Measurements from ENCODE around the gene ITGA8.
"Not testable (repeated sequence)": the region's sequence is repeated elsewhere in the genome, so short reads cannot be mapped to it uniquely, and the experiment has no call there.

ITGA8 gene

DNA sequence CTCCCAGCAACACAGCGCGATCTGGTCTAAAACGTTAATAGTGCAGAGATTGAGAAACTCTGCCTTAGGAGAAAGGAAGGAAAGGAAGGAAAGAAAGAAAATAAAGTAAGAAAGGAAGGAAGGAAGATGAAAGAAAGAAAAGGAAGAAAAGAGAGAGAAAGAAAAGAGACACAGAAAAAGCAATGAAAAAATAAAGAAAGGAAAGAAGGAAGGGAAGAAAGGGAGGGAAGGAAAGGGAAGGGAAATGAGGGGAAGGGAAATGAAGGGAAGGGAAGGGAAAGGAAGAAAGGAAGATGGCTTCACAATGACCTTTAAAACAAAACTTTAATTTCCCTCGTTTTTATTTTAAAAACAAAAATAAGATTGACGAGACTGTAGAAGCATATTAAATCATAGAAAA is 173.1 kb downstream of the ITGA8 start:
- peaks cover 10% of the 10 kb centered on the region for H3K27me3 Mint-ChIP-seq
- H3K4me3 Mint-ChIP-seq: no peak overlapping the region
- no peak overlapping the region for H3K27ac Mint-ChIP-seq
- H3K9me3 Mint-ChIP-seq: peaks cover 10% of the 10 kb centered on the region
- no peaks in the 10 kb centered on the region for H3K36me3 Mint-ChIP-seq (ENCODE audit: low read depth)
- H3K4me1 Mint-ChIP-seq (ENCODE audit: low read depth): no peaks in the 10 kb centered on the region

DNA sequence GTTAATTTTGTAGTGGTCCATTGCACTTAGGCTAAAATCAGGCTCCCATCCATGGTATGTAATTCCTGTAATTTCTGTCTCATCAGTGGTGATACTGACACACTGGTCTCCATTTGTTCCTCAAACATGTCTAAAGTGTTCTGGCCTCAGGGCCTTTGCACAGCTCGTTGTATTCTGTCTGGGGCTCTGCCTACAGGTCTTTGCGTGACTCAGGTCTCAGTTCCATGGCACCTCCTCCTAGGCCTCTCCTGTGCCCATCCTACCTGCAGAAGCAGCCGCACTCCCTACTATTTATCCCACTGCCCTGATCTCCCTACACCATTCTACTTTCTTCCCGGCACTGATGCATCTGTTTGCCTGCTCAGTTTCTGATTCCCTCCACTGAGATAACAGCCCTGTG is 173.8 kb downstream of the ITGA8 start:
- Mint-ChIP-seq H3K36me3 (ENCODE audit: low read depth) (no peaks in the 10 kb centered on the region), H3K27me3 (peaks cover 8% of the 10 kb centered on the region), H3K4me1 (ENCODE audit: low read depth) (no peaks in the 10 kb centered on the region), H3K27ac (no peak overlapping the region), H3K4me3 (no peak overlapping the region), H3K9me3 (peaks cover 10% of the 10 kb centered on the region)

DNA sequence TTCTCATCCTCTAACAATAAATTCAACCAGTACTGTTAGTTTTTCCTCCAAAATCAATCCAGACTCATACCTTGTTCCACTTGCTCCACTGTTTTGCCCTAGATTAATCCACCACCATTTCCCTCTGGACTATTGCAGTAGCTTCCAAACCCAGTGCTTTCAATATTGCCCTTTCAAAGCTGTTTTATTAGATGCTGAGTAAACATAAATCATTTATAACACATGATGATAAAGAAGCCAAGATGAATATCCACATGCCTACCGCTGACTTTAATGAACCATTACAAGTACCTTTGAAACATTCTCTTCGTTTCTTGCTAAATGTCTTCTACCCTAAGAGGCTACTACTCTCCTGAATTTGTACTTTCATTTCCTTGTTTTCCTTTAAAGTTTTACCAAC is 174.5 kb downstream of the ITGA8 start:
- Mint-ChIP-seq H3K4me3 (no peak overlapping the region), H3K27ac (no peak overlapping the region), H3K36me3 (ENCODE audit: low read depth) (no peaks in the 10 kb centered on the region), H3K27me3 (peaks cover 7% of the 10 kb centered on the region), H3K9me3 (peaks cover 10% of the 10 kb centered on the region), H3K4me1 (ENCODE audit: low read depth) (no peaks in the 10 kb centered on the region)

DNA sequence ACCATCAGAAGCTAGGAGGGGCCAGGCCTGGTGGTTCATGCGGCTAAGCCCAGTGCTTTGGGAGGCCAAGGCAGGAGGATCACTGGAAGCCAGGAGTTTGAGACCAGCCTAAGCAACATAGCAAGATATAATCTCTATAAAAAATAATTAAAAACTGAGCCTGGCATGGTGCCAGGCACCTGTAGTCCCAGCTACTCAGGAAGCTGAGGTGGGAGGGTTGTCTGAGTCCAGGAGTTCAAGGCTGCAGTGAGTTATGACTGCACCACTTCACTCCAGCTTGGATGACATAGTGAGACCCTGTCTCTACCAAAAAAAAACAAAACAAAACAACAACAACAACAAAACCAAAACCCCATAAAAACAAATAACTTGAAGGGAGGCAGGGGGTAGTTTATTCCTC is 175.7 kb downstream of the ITGA8 start:
- Mint-ChIP-seq H3K27ac (no peak overlapping the region), H3K4me3 (no peak overlapping the region), H3K36me3 (ENCODE audit: low read depth) (no peaks in the 10 kb centered on the region), H3K27me3 (peaks cover 7% of the 10 kb centered on the region), H3K4me1 (ENCODE audit: low read depth) (no peaks in the 10 kb centered on the region), H3K9me3 (peaks cover 10% of the 10 kb centered on the region)

DNA sequence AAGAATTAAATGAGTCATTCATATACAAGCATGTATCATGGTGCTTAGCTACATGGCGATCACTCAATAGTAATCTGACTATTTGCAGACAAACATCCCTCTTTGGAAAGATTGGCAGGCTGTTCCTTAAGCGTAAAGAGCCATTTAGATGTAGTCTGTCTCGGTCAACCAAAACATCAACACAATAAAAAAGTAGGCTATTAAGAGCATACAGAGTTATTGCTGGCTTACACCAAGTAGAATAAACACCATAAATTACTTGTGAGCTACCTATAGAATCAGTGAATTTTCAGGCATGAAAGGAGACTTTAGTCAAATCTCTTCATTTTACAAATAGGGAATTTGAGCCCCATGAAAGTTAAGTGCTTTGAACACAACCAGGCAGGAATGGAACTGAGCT is 176.9 kb downstream of the ITGA8 start:
- Mint-ChIP-seq H3K36me3 (ENCODE audit: low read depth) (no peaks in the 10 kb centered on the region), H3K27me3 (peaks cover 7% of the 10 kb centered on the region), H3K4me1 (ENCODE audit: low read depth) (no peaks in the 10 kb centered on the region), H3K27ac (no peak overlapping the region), H3K9me3 (peaks cover 10% of the 10 kb centered on the region), H3K4me3 (no peak overlapping the region)

DNA sequence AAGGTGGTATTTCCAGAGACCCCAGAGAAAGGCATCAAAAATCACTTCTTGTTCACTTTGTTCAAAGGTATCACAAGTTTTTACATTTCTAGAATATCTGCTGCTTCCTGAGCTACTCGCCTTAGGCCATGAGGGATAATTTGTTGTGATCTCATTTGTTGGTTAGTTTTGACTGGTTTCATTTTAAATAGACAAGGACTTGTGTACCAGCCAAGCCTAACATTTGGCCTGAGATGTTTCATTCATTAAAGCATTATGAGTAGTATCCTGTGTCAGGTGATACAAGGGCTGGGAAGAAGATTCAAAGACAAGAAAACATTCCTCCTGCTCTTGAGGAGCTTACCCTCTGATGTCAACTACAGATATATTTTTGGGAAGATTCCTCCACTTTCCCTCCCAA is 178.3 kb downstream of the ITGA8 start:
- no peak overlapping the region for H3K4me3 Mint-ChIP-seq
- no peak overlapping the region for H3K27ac Mint-ChIP-seq
- peaks cover 9% of the 10 kb centered on the region for H3K9me3 Mint-ChIP-seq
- H3K36me3 Mint-ChIP-seq (ENCODE audit: low read depth): no peaks in the 10 kb centered on the region
- H3K4me1 Mint-ChIP-seq (ENCODE audit: low read depth): no peaks in the 10 kb centered on the region
- H3K27me3 Mint-ChIP-seq: peaks cover 5% of the 10 kb centered on the region

DNA sequence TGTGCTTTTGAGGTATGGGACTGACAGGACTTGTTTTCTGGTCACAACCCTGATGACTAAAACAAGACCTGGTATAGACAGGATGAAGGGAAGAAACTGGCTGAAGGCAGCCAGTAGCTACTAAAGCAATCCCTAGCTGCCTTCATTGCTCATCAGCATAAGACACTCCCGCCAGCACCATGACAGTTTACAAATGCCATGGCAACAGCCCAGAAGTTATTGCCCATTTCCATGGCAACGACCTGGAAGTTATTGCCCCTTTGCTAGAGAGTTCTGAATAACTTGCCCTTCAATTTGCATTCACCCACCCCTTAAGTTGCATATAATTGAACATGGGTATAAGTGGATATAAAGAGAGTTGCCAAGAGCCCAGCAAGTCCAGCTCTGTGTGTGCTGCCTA is 179.0 kb downstream of the ITGA8 start:
- H3K9me3 Mint-ChIP-seq: peaks cover 4% of the 10 kb centered on the region

DNA sequence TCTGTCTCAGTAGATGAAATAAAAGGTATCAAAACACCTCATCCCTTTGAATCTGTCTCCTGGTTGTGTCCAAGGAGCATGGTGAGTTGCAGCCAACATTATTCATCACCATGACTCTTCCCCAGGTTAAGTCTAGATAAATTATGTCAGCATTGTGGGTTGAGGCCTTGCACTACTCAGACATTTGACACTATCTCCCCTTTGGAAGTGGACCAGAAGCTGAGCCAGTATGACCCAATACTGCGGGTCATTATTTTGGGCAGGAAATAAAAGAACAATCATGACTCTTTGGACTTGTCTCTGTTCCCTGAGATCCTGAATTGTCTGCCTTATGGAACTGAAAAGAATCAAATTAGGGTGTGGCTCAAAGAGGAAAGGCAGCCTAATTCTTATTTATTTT is 180.5 kb downstream of the ITGA8 start:
- Mint-ChIP-seq H3K27me3 (no peaks in the 10 kb centered on the region), H3K27ac (no peak overlapping the region), H3K36me3 (ENCODE audit: low read depth) (no peaks in the 10 kb centered on the region), H3K4me3 (no peak overlapping the region), H3K9me3 (peaks cover 4% of the 10 kb centered on the region), H3K4me1 (ENCODE audit: low read depth) (no peaks in the 10 kb centered on the region)

More for the DNA sequence above, 179.0 kb downstream of the ITGA8 start:
- Mint-ChIP-seq H3K4me1 (ENCODE audit: low read depth) (no peaks in the 10 kb centered on the region), H3K4me3 (no peak overlapping the region), H3K27ac (no peak overlapping the region), H3K27me3 (no peaks in the 10 kb centered on the region), H3K36me3 (ENCODE audit: low read depth) (no peaks in the 10 kb centered on the region)

DNA sequence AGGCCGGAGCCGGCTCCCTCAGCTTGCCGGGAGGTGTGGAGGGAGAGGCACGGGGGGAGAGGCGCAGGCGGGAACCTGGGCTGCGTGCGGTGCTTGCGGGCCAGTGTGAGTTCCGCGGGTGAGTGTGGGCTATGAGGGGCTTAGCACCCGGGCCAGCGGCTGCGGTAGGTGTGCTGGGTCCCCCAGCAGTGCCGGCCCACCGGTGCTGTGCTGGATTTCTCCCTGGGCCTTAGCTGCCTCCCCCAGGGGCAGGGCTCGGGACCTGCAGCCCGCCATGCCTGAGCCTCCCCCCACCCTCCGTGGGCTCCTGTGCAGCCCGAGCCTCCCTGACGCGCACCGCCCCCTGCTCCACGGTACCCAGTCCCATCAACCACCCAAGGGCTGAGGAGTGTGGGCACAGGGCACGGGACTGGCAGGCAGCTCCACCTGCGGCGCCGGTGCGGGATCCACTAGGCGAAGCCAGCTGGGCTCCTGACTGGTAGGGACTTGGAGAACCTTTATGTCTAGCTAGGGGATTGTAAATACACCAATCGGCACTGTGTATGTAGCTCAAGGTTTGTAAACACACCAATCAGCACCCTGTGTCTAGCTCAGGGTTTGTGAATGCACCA is 184.7 kb downstream of the ITGA8 start:
- H3K9me3 Mint-ChIP-seq; H3K36me3 Mint-ChIP-seq (ENCODE audit: low read depth); H3K27ac Mint-ChIP-seq; H3K4me3 Mint-ChIP-seq; H3K4me1 Mint-ChIP-seq (ENCODE audit: low read depth); H3K27me3 Mint-ChIP-seq: not testable (repeated sequence)

DNA sequence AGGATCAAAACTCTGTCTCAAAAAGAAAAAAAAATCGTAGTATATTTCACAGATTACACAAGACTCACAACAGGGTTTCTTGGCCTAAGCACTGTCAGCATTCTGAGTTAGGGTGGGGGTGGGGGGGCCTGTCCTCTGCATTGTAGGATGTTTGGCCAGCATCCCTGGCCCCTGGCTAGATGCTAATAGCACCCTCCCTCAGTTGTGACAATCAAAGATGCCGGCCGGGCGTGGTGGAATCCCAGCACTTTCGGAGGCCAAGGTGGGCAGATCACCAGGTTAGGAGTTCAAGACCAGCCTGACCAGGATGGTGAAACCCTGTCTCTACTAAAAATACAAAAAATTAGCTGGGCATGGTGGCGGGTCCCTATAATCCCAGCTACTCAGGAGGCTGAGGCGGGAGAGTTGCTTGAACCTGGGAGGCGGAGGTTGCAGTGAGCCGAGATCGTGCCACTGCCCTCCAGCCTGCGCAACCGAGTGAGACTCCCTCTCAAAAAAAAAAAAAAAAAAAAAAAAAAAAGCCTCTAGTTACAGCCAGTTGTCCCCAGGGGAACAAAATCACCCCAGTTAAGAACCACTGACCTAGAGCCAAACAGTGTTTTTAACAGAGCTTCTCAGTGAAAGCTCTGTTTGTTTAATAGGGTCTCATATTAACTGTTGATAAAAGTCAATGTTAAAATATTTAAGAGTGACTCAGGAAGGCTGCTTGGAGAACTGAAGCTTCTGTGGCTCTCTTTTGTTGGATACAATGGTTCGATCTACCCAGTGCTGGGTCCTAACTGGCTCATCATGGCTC is 187.6 kb downstream of the ITGA8 start:
- no peak overlapping the region for H3K27ac Mint-ChIP-seq
- no peaks in the 10 kb centered on the region for H3K27me3 Mint-ChIP-seq
- H3K36me3 Mint-ChIP-seq (ENCODE audit: low read depth): no peaks in the 10 kb centered on the region
- no peak overlapping the region for H3K4me3 Mint-ChIP-seq
- no peaks in the 10 kb centered on the region for H3K9me3 Mint-ChIP-seq
- H3K4me1 Mint-ChIP-seq (ENCODE audit: low read depth): no peaks in the 10 kb centered on the region

DNA sequence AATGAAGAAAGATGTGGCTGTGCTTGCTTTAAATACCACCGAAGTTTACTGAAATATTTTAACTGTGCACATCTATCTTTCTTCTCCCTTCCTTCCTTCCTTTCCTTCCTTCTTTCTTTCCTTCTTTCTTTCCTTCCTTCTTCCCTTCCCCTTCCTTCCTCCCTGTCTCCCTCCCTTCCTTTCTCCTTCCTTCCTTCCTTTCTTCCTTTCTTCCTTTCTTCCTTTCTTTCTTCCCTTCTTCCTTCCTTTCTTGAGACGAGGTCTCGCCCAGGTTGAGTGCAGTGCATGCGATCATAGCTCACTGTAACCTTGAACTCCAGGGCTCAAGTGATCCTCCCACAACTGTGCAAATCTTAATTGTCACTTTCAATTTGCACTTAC is 190.9 kb downstream of the ITGA8 start:
- no peaks in the 10 kb centered on the region for H3K27me3 Mint-ChIP-seq
- no peaks in the 10 kb centered on the region for H3K36me3 Mint-ChIP-seq (ENCODE audit: low read depth)
- no peaks in the 10 kb centered on the region for H3K9me3 Mint-ChIP-seq
- no peak overlapping the region for H3K27ac Mint-ChIP-seq
- no peaks in the 10 kb centered on the region for H3K4me1 Mint-ChIP-seq (ENCODE audit: low read depth)
- H3K4me3 Mint-ChIP-seq: no peak overlapping the region

DNA sequence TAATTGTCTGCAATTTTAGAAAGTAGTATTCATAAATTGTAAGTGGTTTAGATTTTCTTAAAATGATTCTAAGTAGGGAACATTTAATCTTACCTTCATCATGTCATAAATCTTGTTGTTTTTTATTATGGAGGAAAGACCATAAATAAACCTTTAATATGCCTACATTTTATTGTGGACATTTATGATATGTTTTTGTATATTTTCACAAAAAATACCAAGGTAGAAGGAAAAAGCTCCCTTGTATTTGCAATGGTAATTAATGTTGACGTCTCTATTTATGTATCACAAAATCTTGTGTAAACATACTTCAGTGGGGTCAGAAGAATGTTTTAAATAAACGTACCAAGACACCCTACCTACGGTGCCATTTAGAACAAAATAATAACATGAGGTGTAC is 193.0 kb downstream of the ITGA8 start:
- H3K4me3 Mint-ChIP-seq: no peak overlapping the region
- no peaks in the 10 kb centered on the region for H3K9me3 Mint-ChIP-seq
- no peak overlapping the region for H3K27ac Mint-ChIP-seq
- no peaks in the 10 kb centered on the region for H3K36me3 Mint-ChIP-seq (ENCODE audit: low read depth)
- no peaks in the 10 kb centered on the region for H3K4me1 Mint-ChIP-seq (ENCODE audit: low read depth)
- H3K27me3 Mint-ChIP-seq: no peaks in the 10 kb centered on the region

DNA sequence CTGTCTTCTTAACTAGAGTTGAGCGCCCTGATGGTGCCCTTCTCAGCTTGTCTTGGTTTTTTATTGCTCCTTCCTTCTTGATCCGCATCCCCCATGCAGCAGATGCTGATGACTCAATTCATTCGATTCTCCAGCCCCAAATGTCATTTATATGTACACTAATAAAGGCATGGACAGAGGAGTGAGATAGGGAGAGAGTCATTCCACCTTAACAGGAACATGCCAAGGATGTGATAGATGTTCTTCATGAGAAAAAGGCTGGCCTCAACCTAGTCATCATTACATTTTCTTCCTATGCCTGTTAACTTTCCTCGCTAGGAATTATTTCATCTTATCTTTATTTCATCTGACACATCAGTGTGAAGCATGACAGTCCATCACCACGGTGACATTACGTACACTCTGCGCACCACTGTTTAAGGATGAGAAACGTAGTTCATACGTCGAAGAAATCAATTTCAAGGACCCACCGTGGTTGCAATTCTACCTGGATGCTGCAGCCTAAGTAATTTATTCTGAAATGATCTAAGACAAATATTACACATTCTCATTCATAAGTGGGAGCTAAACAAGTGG is 198.3 kb downstream of the ITGA8 start:
- Mint-ChIP-seq H3K9me3 (no peaks in the 10 kb centered on the region), H3K27ac (no peak overlapping the region), H3K4me1 (ENCODE audit: low read depth) (no peaks in the 10 kb centered on the region), H3K36me3 (ENCODE audit: low read depth) (no peaks in the 10 kb centered on the region), H3K4me3 (no peak overlapping the region), H3K27me3 (peaks cover 5% of the 10 kb centered on the region)

DNA sequence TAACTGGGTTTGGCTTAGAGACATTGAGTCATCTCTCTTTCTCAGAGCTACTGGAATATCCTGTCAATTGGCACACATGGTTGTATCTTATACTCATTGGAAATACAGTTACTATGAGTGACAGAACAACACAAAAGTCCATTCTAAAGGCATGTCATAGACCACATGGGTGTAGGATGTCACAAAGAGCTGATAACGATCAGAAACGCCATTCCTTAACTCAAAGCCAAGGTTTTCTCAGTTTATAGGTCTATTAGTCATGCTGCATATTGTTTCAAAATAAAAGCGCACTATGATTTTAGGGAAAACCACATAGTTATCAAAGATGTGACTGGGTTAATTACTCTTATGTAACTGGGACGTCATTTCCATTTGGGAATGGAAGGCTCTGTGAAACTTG is 201.5 kb downstream of the ITGA8 start:
- Mint-ChIP-seq H3K4me1 (ENCODE audit: low read depth) (no peaks in the 10 kb centered on the region), H3K27me3 (peaks cover 8% of the 10 kb centered on the region), H3K4me3 (no peak overlapping the region), H3K36me3 (ENCODE audit: low read depth) (no peaks in the 10 kb centered on the region), H3K27ac (no peak overlapping the region), H3K9me3 (no peaks in the 10 kb centered on the region)

DNA sequence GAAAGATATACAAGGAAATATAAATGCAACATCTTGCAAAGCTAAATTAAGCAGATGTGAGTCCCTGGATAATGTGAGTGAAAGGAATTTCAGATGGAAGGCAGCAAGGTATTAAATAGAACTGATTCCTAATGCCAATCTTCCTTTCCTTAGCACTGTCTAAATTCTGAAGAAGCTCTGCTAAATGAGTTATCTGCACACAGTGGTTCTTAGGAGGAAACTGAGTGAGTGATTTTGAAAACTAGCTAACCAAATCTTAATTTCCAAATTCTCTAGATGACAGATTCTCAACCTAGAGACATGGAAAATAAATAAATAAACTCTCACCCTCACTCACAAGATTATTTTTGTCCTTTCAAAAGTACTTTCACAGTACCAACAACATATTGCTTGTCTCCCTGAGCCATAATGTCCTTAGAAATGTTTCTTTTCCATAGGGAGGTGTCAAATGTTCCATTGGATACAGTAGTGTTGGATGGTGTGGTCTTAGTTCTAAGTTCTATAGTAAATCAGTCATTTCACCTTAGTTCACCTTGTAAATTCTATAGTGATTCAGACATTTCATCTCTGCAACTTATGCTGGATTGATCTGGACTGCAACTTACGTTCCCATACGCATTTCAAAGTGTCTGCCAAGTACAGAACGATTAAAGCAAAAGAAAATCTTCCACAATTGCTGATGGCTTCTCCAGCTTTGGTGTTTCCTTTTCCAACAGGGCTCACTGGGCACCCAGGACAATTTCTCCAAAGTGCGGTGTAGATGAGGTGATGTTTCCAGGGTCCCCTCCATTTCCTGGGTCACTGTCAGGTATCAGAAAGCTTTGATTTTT is 203.3 kb downstream of the ITGA8 start:
- Mint-ChIP-seq H3K4me3 (no peak overlapping the region), H3K27ac (no peak overlapping the region), H3K4me1 (ENCODE audit: low read depth) (no peaks in the 10 kb centered on the region), H3K36me3 (ENCODE audit: low read depth) (no peaks in the 10 kb centered on the region), H3K9me3 (no peaks in the 10 kb centered on the region), H3K27me3 (peaks cover 8% of the 10 kb centered on the region)

All from stimulated activated naive CD8-positive, alpha-beta T cell treated with anti-CD3 and anti-CD28 coated beads, Interleukin-15, Interleukin-2, amounts not matched to agents 100 ng/mL and 50 ng/mL, for 24 hours (primary cell).